Measurements from ENCODE around the gene C18orf32.
"Not testable (repeated sequence)": the region's sequence is repeated elsewhere in the genome, so short reads cannot be mapped to it uniquely, and the experiment has no call there.

Gene C18orf32

GRCh38 chr18:49456794-49457193 is 30.2 kb downstream of the C18orf32 start:
- no peak for TF ChIP-seq CTCF (conservative IDR thresholded peaks at IDR 0.05; ENCODE audit: low read depth, low read length)
- DNase-seq (ENCODE audit: low read depth), result peak; percentile 44
- no peak overlapping the region for H3K4me3 ChIP-seq (ENCODE audit: low read depth, low read length)

GRCh38 chr18:49452534-49452933 is 34.5 kb downstream of the C18orf32 start:
- not testable (repeated sequence) for DNase-seq (ENCODE audit: low read depth); H3K4me3 ChIP-seq (ENCODE audit: low read depth, low read length)

GRCh38 chr18:49447810-49448745 is 39.0 kb downstream of the C18orf32 start:
- peak; percentile 64 for TF ChIP-seq CTCF (conservative IDR thresholded peaks at IDR 0.05; ENCODE audit: low read depth, low read length)
- H3K4me3 ChIP-seq (ENCODE audit: low read depth, low read length), result no peak overlapping the region
- peak; percentile 76 for DNase-seq (ENCODE audit: low read depth)

- no peak for DNase-seq (ENCODE audit: low read depth)
- no peak for TF ChIP-seq CTCF (conservative IDR thresholded peaks at IDR 0.05; ENCODE audit: low read depth, low read length)
- H3K4me3 ChIP-seq (ENCODE audit: low read depth, low read length), result no peak overlapping the region
Observed at GRCh38 chr18:49446481-49446880, 40.6 kb downstream of the C18orf32 start.

GRCh38 chr18:49444581-49444980 is 42.5 kb downstream of the C18orf32 start:
- TF ChIP-seq CTCF (conservative IDR thresholded peaks at IDR 0.05; ENCODE audit: low read depth, low read length), result no peak
- H3K4me3 ChIP-seq (ENCODE audit: low read depth, low read length), result no peak overlapping the region
- no peak for DNase-seq (ENCODE audit: low read depth)

- no peak for TF ChIP-seq CTCF (conservative IDR thresholded peaks at IDR 0.05; ENCODE audit: low read depth, low read length)
- DNase-seq (ENCODE audit: low read depth), result no peak
- H3K4me3 ChIP-seq (ENCODE audit: low read depth, low read length), result no peak overlapping the region
Observed at GRCh38 chr18:49443837-49444236, 43.2 kb downstream of the C18orf32 start.

- H3K4me3 ChIP-seq (ENCODE audit: low read depth, low read length), result no peak overlapping the region
- no peak for TF ChIP-seq CTCF (conservative IDR thresholded peaks at IDR 0.05; ENCODE audit: low read depth, low read length)
- no peak for DNase-seq (ENCODE audit: low read depth)
Observed at GRCh38 chr18:49441338-49441938, 45.6 kb downstream of the C18orf32 start.
